Hair follicle dermal papilla cell (primary cell): ENCODE data around the gene CASP4. TPM values are rescaled to one million over a fixed set of nuclear protein-coding genes. Genes with fewer than 3 reads are reported as not detected.

Source experiments
- total RNA-seq: library from RNA; depleted of rRNA; stranded (reverse); fragments of >200 nt; gene quantifications from 2 replicates; pipeline ENCODE4 v1.2.3, GENCODE V29; 2012

The CASP4 gene
- 84.2 and 94.1 TPM in 2 replicates for total RNA-seq

DNA sequence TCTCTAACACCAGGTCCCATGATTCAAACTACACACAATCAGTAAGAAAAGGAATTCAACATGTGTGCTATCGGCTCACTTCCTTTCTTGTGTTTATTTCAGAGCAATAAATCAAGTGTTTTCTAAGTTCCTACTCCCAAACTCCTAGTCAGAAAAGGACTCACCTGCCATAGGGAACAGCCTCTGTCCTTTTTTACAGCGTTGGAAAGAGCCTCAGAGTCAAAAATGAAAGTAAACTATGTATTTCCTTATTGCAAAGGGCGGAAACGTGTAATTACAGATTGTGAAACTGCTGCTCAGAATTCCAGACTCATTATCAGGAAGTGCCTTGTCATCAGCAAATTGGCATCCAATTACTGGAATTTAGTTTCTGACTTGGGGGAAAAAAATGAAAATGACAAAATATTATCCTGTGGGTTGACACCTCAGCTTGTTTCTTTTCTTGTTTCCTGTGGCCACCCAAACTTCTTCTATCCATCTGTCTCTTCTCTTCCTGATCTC lies at the start of gene CASP4:
Gene CASP4 (minus strand): TSS at position 220 of the 501 bp plus-strand sequence. CDS start 49 bp downstream, at position 171.

DNA sequence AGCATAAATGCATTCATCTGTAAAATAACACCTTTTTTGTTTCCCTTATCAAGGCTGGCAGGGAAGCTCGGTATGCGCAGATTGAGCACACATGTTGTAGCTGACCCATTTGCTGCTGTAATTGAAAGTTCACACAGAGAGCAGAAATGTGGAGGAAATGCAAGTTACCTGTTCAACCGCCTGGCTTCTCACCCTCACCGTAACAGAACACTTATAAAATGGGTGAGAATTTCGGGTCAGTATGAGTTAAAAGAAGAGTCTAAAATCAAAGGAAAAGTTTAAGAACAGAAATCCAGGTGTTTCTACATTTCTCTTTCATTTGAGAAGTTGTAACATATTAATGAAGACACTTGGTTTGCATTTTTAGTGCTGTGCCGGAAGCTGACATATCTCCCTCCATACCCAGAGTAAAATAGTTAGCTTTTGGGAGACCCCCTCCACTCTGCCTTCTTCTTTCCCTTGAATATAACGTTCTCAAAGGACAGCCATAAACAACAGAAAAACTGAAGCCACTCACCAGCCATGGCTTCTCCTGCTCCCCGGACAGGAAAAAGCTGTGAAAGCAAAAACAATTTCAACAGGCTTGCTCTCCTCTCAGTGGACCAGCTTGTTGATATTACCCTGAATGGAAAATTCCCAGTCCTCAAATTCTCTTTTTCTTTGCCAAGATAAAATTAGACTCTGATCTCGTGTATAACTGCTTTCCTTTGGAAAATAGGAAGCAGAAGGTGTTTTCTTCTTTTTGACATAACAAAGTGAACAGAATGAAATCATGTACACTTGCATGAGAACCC lies 70.3 kb downstream of the CASP4 start, which contains the start of gene CASP12:
Gene CASP12 (minus strand): TSS at position 570 of the 794 bp plus-strand sequence.

Other genes starting within 250 kb of the CASP4 start
- gene CASP12, start 70.1 kb downstream of the CASP4 start, total RNA-seq: 0.16 TPM in 1 of 2 replicates, not detected in the other
- gene CASP5, start 54.6 kb upstream of the CASP4 start, total RNA-seq: not detected in 2 replicates
- gene CASP1, start 66.6 kb upstream of the CASP4 start, total RNA-seq: 11.4 and 11.5 TPM in 2 replicates
- gene CARD16, start 76.8 kb upstream of the CASP4 start, total RNA-seq: 2.8 and 3.5 TPM in 2 replicates
- gene CARD18, start 171.2 kb upstream of the CASP4 start, total RNA-seq: not detected in 2 replicates